NT2/D1 (cell line): ENCODE results near the gene CDC14B.

ENCODE experiments used
- SUZ12 ChIP-seq: IDR thresholded peaks from 2 replicates; pipeline ENCODE4 v1.6.1; 2011; ENCODE audit not compliant: insufficient read length, insufficient read depth; ENCODE audit errors: extremely low read depth
- YY1 ChIP-seq: IDR thresholded peaks from 2 replicates; pipeline ENCODE4 v1.6.1; 2011; ENCODE audit not compliant: insufficient read length, insufficient read depth
- ZNF274 ChIP-seq: IDR thresholded peaks from 2 replicates; pipeline ENCODE4 v1.6.1; 2011; ENCODE audit warnings: mild to moderate bottlenecking, low read depth, low read length

DNA sequence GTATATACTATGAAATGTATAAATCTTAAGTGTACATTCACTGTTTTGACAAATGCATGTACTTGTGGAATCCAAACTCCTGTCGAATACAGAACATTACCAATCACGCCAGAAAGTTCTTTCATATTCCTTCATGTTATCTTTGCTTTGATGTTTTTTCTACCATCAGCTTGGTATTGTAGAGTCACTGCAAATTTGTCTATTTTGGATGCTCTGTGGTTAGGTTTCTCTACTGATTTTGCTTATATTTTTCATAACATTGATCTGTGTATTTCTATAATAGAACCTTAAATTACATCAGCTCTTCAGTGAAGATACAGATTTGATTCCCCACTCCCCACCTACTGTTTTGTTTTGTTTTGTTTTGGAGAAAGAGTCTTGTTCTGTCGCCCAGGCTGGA, 138.9 kb downstream of the CDC14B start:
- TF ChIP-seq ZNF274 = no peak
- no peak for TF ChIP-seq YY1
- TF ChIP-seq SUZ12 = no peak
